Daoy (cell line): Measurements from ENCODE around the gene PLVAP. TPM values are rescaled to one million over a fixed set of nuclear protein-coding genes. Genes with fewer than 3 reads are reported as not detected.
A peak's percentile ranks its signal among the peaks of the same experiment; 100 is the strongest.

Source experiments
- DNase-seq: peaks from one replicate; pipeline ENCODE4 v3.0.0-alpha.2; 2015; ENCODE audit warnings: low read depth
- total RNA-seq: library from RNA; depleted of rRNA; stranded (reverse); fragments of >200 nt; shearing (Covaris generic); gene quantifications from 2 replicates; pipeline ENCODE4 v1.2.3, GENCODE V29; 2014

The PLVAP gene
- total RNA-seq, 1 experiment from 2014 or later, result not detected

DNA sequence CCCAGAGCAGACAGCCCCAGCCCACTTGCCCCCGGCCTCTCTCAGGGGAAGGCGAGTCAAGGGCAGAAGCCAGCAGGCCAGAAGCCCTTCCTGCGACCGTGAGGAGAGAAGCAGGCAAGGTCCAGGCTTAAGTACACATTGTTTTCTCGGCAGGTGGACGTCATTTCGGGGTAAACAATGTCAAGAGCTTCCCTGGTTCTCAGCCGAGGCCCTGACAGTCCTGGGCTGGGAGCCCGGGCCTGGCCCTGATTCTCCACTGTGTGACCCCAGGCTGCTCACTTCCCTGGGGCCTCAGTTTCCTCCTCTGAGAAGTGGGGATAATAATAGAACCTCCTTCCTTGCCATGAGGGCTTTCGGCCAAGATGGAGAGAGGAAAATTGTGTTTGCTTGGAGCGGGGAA is 19.4 kb downstream of the PLVAP start:
- DNase-seq, result no peak

- DNase-seq, result no peak
Observed at GRCh38 chr19:17357078-17357666, 20.0 kb downstream of the PLVAP start.

- DNase-seq, result no peak
Observed at GRCh38 chr19:17353386-17353785, 23.8 kb downstream of the PLVAP start.

DNA sequence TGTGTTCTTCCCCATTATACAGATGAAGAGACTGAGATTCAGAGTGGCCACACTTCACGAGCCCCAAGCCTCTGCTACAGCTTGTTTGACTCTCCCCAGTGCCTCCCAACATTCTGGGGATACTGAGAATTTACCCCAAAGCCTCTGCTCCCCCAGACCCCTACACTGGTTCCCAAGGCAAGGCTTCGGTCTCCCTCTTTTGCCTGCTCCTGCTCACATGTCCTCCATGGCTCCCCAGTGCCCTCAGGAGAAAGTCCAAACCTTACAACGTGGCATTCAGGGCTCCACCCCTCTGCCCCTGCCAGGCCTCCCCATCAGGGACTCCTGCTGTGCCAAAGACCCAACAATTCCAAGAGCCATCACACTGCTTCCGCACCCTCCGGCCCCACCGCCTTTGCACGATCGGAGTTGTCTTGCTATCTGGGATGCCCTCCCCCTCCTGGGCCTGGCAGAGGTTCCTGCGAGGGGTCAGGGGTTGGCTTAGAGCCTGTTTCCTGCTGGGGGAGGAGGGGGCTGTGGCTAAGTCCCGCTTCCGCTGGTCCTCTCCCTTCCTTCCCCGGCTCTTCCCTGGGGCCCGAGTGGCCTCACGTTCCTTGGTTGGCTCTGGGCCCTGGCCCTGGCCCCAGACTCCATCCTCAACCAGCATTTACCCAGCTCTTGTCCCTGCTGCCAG is 24.4 kb downstream of the PLVAP start:
- no peak for DNase-seq

- no peak for DNase-seq
Observed at GRCh38 chr19:17351815-17352435, 25.2 kb downstream of the PLVAP start.

DNA sequence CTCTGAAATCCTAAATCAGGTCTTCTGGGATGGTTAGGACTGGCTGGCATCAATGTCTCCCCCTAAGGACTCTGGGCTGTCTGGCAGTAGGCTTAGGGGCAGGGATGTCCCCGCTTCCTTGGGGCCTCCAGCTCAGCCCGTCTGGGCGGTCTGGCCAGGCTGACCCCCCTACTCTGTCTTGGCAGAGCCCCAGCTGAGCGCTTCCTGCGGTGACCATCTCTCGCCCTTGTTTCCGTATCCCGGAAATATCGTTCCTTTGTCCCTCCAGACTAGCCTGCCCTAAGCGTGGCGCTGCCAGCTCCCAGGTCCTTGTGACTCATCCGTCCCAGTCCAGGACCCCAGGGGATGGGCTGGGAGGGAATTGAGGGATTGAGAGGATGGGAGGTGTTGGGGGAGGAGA is 28.4 kb downstream of the PLVAP start:
- DNase-seq, result peak; percentile 90

DNA sequence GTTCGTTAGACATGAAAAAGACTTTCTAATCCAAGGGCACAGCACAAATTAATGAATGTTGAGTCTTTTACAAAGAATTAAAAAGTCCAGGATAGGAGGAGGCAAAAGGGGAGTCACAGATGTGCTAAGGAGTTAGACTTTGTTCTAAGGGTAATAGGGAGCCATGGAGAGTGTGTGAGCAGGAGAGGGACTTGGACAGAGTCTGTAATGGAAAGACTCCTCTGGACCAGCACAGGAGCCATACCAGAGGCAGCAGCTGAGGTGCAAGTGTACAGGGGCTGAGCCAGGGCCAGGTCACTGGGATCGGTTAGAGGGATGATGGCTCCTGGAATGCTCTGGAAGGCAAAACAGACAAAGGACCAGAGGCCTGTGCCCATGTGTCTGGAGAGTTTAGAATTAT is 29.3 kb downstream of the PLVAP start:
- DNase-seq, result no peak

DNA sequence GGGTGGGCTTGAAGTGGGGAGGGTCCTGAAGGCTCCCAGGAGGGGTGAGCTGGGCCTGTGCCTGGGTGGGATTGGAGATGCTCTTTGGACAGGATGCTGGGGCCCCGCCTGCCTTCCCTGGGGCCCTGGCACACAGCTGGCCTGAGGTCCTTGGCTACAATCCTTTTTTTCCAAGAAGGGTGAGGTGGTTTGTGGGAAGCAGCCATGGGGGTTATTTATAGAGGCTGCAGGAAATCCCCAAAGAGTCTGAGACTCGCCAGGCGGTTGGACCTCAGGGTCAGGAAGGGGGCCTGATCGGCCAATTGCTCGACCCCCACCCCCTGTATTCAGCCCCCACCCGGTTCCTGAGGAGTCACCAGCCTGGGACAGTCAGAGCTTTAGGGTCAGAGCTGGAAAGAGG is 29.8 kb downstream of the PLVAP start:
- DNase-seq, result peak; percentile 64

DNA sequence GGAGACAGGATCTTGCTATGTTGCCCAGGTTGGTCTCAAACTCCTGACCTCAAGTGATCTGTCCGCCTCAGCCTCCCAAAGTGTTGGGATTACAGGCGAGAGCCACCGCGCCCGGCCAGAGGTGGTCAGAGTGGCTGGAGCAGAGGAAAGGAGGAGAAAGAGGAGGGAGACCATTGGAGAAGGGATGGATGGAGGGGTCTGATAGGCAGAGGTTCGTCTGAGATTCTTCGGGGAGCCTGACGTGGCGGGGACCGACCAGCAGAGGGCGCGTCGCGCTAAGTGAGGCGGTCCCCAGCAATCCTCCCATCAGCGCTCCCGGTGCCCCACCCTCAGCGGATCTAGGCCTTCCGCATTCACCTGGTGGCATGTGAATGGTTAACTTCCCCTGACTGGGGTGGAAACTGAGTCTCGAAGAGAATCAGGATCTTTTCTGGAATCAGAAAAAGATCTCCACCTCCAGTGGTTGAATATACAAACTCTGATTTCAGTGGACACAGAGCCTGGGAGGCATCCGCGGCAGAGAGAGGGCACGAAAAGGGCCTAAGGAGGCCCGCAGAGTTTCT is 31.0 kb downstream of the PLVAP start:
- DNase-seq, result peak; percentile 83

DNA sequence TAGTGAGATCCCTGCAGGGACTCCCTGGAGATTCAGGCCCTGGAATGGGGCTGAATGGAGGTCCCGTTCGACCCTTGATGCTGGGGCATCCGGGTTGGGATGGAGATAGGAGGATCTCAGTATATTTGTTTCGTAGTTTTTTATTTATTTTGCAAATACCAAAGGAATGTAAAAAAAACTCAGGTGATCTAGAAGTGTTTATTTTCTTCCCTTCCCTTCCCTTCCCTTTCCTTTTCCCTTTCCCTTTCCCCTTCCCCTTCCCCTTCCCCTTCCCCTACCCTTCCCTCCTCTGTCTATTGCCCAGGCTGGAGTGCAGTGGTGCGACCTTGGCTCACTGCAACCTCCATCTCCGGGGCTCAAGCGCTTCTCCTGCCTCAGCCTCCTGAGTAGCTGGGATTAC is 35.3 kb downstream of the PLVAP start:
- no peak for DNase-seq

DNA sequence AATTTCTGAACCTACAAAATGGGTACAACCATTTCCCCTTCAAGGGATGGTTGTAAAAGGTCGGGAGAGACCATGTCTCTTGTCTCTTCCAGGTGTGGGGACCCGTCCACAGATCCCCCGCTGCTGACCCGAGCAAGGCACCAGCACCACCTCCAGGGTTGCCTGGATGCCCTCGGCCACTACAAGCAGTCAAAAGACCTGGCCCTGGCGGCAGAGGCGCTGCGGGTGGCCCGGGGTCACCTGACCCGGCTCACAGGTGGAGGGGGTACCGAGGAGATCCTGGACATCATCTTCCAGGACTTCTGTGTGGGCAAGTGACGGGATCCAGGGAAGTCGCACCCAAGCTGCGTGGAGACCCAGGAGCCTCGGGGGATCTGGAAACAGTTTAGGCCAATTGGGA is 35.8 kb downstream of the PLVAP start:
- no peak for DNase-seq

- DNase-seq, result no peak
Observed at GRCh38 chr19:17340871-17341357, 36.2 kb downstream of the PLVAP start.

DNA sequence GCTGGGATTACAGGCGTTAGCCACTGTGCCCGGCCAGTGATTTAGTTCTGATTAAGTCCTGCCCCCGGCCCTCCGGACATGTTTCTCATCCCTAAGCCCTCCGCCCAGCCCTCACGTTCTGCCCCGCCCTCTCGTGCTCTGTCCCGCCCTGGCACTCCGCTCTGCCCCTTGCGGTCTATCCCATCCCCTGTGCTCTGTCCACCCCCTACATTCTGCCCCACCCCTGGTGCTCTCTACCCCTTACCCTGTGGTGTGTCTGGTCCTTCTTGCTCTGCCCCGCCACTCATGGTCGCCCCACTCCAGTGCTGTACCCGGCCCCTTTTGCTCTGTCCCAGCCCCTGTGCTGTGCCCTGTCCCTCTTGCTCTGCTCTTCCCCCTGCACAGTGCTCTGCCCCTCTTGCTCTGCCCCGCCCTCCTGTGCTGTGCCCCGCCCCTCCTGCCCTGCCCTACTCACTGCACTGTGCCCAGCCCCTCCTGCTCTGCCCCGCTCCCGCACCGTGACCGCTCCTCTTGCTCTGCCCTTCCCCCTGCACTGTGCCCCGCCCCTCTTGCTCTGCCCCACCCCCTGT is 36.8 kb downstream of the PLVAP start:
- peak; percentile 57 for DNase-seq

- no peak for DNase-seq
Observed at GRCh38 chr19:17339088-17339741, 37.9 kb downstream of the PLVAP start.

- no peak for DNase-seq
Observed at GRCh38 chr19:17338433-17339078, 38.6 kb downstream of the PLVAP start.

- peak; percentile 39 for DNase-seq
Observed at GRCh38 chr19:17337675-17338432, 39.3 kb downstream of the PLVAP start.

GRCh38 chr19:17336872-17337674 is 40.1 kb downstream of the PLVAP start, which contains the start of gene GTPBP3:
Gene GTPBP3 (plus strand): TSS chr19:17337553. CDS start chr19:17337612, 59 bp downstream.
- DNase-seq, result peak; percentile 99

GRCh38 chr19:17335575-17335974 is 41.6 kb downstream of the PLVAP start:
- DNase-seq, result no peak
